ENCODE measurements around the gene VEZT.

VEZT gene

DNA sequence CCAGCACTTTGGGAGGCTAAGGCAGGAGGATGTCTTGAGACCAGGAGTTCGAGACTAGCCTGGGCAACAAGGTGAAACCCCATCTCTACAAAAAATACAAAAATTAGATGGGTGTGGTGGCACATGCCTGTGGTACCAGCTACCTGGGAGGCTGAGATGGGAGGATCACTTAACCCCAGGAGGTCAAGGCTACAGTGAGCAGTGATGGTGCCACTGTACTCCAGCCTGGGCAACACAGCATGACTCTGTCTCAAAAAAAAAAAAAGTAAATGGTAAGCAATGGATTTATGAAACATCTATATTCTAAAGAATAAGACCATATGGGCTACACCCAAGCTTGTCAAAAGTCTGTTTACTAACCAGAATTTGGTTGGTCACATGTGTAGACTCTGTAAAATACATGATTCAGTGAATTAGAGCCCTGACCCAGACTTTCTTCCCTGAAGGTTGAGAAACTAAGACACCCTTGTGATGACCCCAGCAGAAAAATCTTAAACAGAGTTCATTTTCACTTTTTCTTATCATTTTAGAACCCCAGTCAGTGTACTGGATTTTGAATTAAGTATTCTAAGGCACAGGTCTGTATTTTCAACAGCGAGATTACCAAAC, 12.5 kb upstream of the VEZT start:
- no peak for ATAC-seq (replicated peaks)
- Mint-ChIP-seq H3K36me3 (ENCODE audit: insufficient read depth) (no peaks in the 10 kb centered on the region), H3K27ac (no peak overlapping the region), H3K27me3 (peaks cover 0 to 9% of the 10 kb centered on the region in 2 donors), H3K9me3 (no peaks in the 10 kb centered on the region), H3K4me3 (no peak overlapping the region), H3K4me1 (ENCODE audit: low read depth in 2 of 2) (no peaks in the 10 kb centered on the region)
- DNase-seq: no peak

GRCh38 chr12:95205685-95206084, 11.9 kb upstream of the VEZT start:
- Mint-ChIP-seq H3K9me3 (no peaks in the 10 kb centered on the region), H3K27ac (no peak overlapping the region), H3K36me3 (ENCODE audit: insufficient read depth) (no peaks in the 10 kb centered on the region), H3K4me3 (no peak overlapping the region), H3K4me1 (ENCODE audit: low read depth in 2 of 2) (no peaks in the 10 kb centered on the region), H3K27me3 (peaks cover 0 to 13% of the 10 kb centered on the region in 2 donors)
- ATAC-seq (replicated peaks): no peak
- DNase-seq: no peak

DNA sequence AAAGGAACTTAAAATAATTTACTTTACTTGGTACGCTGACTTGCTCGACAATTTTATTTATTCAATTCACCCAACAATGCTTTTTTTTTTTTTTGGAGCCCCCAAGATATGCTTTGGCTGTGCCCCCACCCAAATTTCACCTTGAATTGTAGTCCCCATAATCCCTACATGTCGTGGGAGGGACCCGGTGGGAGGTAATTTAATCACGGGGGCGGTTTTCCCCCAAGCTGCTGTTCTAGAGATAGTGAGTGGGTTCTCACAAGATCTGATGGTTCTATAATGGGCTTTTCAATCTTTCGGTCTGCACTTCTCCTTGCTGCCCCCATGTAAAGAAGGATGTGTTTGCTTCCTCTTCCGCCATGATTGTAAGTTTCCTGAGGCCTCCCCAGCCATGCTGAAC, 10.7 kb upstream of the VEZT start:
- H3K4me1 Mint-ChIP-seq (ENCODE audit: low read depth in 2 of 2): no peaks in the 10 kb centered on the region
- no peaks in the 10 kb centered on the region for H3K9me3 Mint-ChIP-seq
- peaks cover 0 to 8% of the 10 kb centered on the region in 2 donors for H3K27me3 Mint-ChIP-seq
- DNase-seq (no peak), ATAC-seq (replicated peaks) (no peak)
- H3K4me3 Mint-ChIP-seq: no peak overlapping the region
- H3K36me3 Mint-ChIP-seq (ENCODE audit: insufficient read depth): no peaks in the 10 kb centered on the region
- H3K27ac Mint-ChIP-seq: no peak overlapping the region

DNA sequence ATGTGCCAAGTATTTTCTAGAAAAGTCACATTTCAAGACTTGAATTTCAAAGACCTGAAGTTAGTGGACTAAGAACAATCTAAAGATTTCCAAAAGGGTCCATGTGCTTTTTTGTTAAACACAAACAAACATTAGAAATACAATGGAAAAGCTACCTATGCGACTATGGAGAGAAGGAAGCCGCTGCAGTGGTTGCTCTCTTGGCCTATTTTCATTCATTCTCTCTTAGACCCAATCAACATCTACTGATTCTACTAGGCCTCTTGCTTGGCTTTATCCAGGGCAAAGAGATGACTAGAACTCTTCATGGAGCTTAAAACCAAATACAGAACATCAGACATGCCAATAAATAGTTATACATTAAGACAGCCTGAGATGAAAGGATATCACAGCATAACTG, 10.2 kb upstream of the VEZT start:
- H3K36me3 Mint-ChIP-seq (ENCODE audit: insufficient read depth): no peaks in the 10 kb centered on the region
- H3K27me3 Mint-ChIP-seq: peaks cover 0 to 8% of the 10 kb centered on the region in 2 donors
- DNase-seq (no peak), ATAC-seq (replicated peaks) (no peak)
- H3K27ac Mint-ChIP-seq: no peak overlapping the region
- no peak overlapping the region for H3K4me3 Mint-ChIP-seq
- no peaks in the 10 kb centered on the region for H3K4me1 Mint-ChIP-seq (ENCODE audit: low read depth in 2 of 2)
- H3K9me3 Mint-ChIP-seq: no peaks in the 10 kb centered on the region

- no peaks in the 10 kb centered on the region for H3K36me3 Mint-ChIP-seq (ENCODE audit: insufficient read depth)
- ATAC-seq (replicated peaks) (no peak), DNase-seq (no peak)
- no peaks in the 10 kb centered on the region for H3K4me1 Mint-ChIP-seq (ENCODE audit: low read depth in 2 of 2)
- peaks cover 0 to 8% of the 10 kb centered on the region in 2 donors for H3K27me3 Mint-ChIP-seq
- no peaks in the 10 kb centered on the region for H3K9me3 Mint-ChIP-seq
- H3K4me3 Mint-ChIP-seq: no peak overlapping the region
- H3K27ac Mint-ChIP-seq: no peak overlapping the region
Observed at GRCh38 chr12:95208678-95209077, 8.9 kb upstream of the VEZT start.

DNA sequence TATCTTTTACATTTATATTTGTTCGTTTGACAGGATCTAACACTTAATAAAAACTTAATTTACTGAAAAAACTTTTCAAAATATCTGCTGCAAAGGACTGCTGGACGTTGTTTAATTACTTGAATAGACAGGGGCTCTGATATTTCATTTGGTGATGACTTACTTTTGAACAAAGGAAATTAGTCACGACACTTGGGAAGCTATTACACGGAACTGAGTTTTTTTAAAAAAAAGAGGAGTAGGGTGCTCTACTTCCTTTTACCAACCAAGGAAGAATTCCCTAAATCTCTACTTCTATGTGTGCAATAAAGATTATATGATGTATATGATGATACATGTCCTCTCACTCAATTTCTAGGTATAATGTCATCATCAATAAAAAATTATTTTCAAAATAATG, 5.0 kb upstream of the VEZT start:
- H3K9me3 Mint-ChIP-seq: no peaks in the 10 kb centered on the region
- H3K4me3 Mint-ChIP-seq: no peak overlapping the region
- no peak overlapping the region for H3K27ac Mint-ChIP-seq
- no peak for ATAC-seq (replicated peaks)
- H3K27me3 Mint-ChIP-seq: peaks cover 6 to 8% of the 10 kb centered on the region in 2 donors
- peaks cover 5 to 7% of the 10 kb centered on the region in 2 donors for H3K4me1 Mint-ChIP-seq (ENCODE audit: low read depth in 2 of 2)
- no peak for DNase-seq
- H3K36me3 Mint-ChIP-seq (ENCODE audit: insufficient read depth): peaks cover 6% of the 10 kb centered on the region

DNA sequence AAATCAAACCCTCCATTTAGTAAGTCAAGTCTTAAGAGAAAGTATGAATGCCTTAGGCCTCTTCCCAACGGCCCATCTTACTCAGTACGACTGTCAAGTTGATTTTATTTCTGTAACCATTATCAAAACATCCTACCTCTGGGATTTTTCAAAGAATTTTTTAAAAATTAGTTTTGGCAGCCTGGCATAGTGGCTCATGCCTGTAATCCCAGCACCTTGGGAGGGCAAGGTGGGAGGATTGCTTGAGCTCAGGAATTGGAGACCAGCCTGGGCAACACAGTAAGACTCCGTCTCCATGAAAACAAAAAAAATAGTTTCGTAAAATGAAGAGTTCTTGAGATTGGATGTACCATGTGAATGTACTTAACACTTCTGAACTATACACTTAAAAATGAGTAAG, 4.5 kb upstream of the VEZT start:
- Mint-ChIP-seq H3K4me1 (ENCODE audit: low read depth in 2 of 2) (peaks cover 5 to 7% of the 10 kb centered on the region in 2 donors), H3K9me3 (no peaks in the 10 kb centered on the region), H3K4me3 (no peak overlapping the region), H3K36me3 (ENCODE audit: insufficient read depth) (peaks cover 12% of the 10 kb centered on the region), H3K27ac (no peak overlapping the region), H3K27me3 (peaks cover 6 to 8% of the 10 kb centered on the region in 2 donors)
- ATAC-seq (replicated peaks) (no peak), DNase-seq (no peak)

- peaks cover 9 to 15% of the 10 kb centered on the region in 2 donors for H3K4me1 Mint-ChIP-seq (ENCODE audit: low read depth in 2 of 2)
- H3K9me3 Mint-ChIP-seq: no peaks in the 10 kb centered on the region
- peaks cover 6 to 8% of the 10 kb centered on the region in 2 donors for H3K27me3 Mint-ChIP-seq
- no peak overlapping the region for H3K4me3 Mint-ChIP-seq
- ATAC-seq (replicated peaks) (no peak), DNase-seq (no peak)
- H3K36me3 Mint-ChIP-seq (ENCODE audit: insufficient read depth): peaks cover 13% of the 10 kb centered on the region
- H3K27ac Mint-ChIP-seq: no peak overlapping the region
Observed at GRCh38 chr12:95213928-95214327, 3.7 kb upstream of the VEZT start.

GRCh38 chr12:95214466-95214865, 3.1 kb upstream of the VEZT start:
- Mint-ChIP-seq H3K4me3 (no peak overlapping the region), H3K4me1 (ENCODE audit: low read depth in 2 of 2) (peaks cover 9 to 17% of the 10 kb centered on the region in 2 donors), H3K27ac (no peak overlapping the region), H3K36me3 (ENCODE audit: insufficient read depth) (peaks cover 13% of the 10 kb centered on the region), H3K9me3 (no peaks in the 10 kb centered on the region), H3K27me3 (peaks cover 6 to 8% of the 10 kb centered on the region in 2 donors)
- no peak for ATAC-seq (replicated peaks)
- no peak for DNase-seq

- no peaks in the 10 kb centered on the region for H3K9me3 Mint-ChIP-seq
- no peak for DNase-seq
Observed at GRCh38 chr12:95215949-95216348, 1.7 kb upstream of the VEZT start.

GRCh38 chr12:95216711-95217376, 763 bp upstream of the VEZT start:
- H3K36me3 Mint-ChIP-seq (ENCODE audit: insufficient read depth): peaks cover 13% of the 10 kb centered on the region
- no peaks in the 10 kb centered on the region for H3K9me3 Mint-ChIP-seq
- DNase-seq (peak in 1 of 3 experiments; percentile 2), ATAC-seq (replicated peaks) (peak; percentile 22)
- peaks cover 9 to 24% of the 10 kb centered on the region in 2 donors for H3K4me1 Mint-ChIP-seq (ENCODE audit: low read depth in 2 of 2)
- peak overlapping the region; percentile 79 to 90 for H3K4me3 Mint-ChIP-seq
- peak overlapping the region in 1 of 2 donors; percentile 86 for H3K27ac Mint-ChIP-seq
- H3K27me3 Mint-ChIP-seq: peaks cover 0 to 6% of the 10 kb centered on the region in 2 donors

More at GRCh38 chr12:95215949-95216348, 1.7 kb upstream of the VEZT start:
- ATAC-seq (replicated peaks): no peak
- H3K4me1 Mint-ChIP-seq (ENCODE audit: low read depth in 2 of 2): peaks cover 9 to 24% of the 10 kb centered on the region in 2 donors
- H3K27ac Mint-ChIP-seq: no peak overlapping the region
- H3K36me3 Mint-ChIP-seq (ENCODE audit: insufficient read depth): peaks cover 13% of the 10 kb centered on the region
- H3K27me3 Mint-ChIP-seq: peaks cover 1 to 6% of the 10 kb centered on the region in 2 donors
- peak overlapping the region; percentile 79 to 90 for H3K4me3 Mint-ChIP-seq

- peak overlapping the region; percentile 79 to 90 for H3K4me3 Mint-ChIP-seq
- peak overlapping the region; percentile 78 to 86 for H3K27ac Mint-ChIP-seq
- peaks cover 12 to 24% of the 10 kb centered on the region in 2 donors for H3K4me1 Mint-ChIP-seq (ENCODE audit: low read depth in 2 of 2)
- H3K9me3 Mint-ChIP-seq: no peaks in the 10 kb centered on the region
- ATAC-seq (replicated peaks) (peak; percentile 3), DNase-seq (peak; percentile 3 to 42 (median 29))
- peaks cover 0 to 6% of the 10 kb centered on the region in 2 donors for H3K27me3 Mint-ChIP-seq
- H3K36me3 Mint-ChIP-seq (ENCODE audit: insufficient read depth): peaks cover 16% of the 10 kb centered on the region
Observed at GRCh38 chr12:95218150-95219133, 835 bp downstream of the VEZT start.

DNA sequence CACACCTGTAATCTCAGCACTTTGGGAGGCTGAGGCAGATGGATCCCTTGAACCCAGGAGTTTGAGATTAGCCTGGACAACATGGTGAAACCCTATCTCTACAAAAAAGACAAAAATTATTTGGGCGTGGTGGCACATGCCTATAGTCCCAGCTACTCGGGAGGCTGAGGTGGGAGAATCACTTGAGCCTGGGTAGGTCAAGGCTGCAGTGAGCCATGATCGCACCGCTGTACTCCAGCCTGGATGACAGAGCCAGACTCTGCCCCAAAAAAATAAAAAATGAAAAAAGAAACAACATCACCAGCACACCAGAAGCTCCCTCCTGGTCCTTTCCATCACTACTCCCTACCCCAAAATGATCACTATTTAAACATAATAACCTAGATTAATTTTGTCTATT, 2.6 kb downstream of the VEZT start:
- Mint-ChIP-seq H3K4me3 (peak overlapping the region in 1 of 2 donors; percentile 13), H3K4me1 (ENCODE audit: low read depth in 2 of 2) (peaks cover 21 to 31% of the 10 kb centered on the region in 2 donors), H3K27me3 (peaks cover 0 to 3% of the 10 kb centered on the region in 2 donors), H3K36me3 (ENCODE audit: insufficient read depth) (peaks cover 18% of the 10 kb centered on the region), H3K27ac (no peak overlapping the region), H3K9me3 (no peaks in the 10 kb centered on the region)
- no peak for ATAC-seq (replicated peaks)
- DNase-seq: no peak

Measured in effector memory CD8-positive, alpha-beta T cell (primary cell).